GM10248 (cell line): ENCODE results near the gene CACNA1C.

Experiments
- CTCF ChIA-PET: fragments of 300-600 bp; sonication (Branson Sonifier 250); formaldehyde crosslinking; extraction: SDS; loops from one replicate; lab custom pipeline; 2021; ENCODE audit warnings: antibody characterized with exemption; lab: Yijun Ruan, JAX
- POLR2A ChIA-PET: fragments of 350-650 bp; sonication (Branson Sonifier 250); formaldehyde crosslinking; extraction: SDS; loops from one replicate; lab custom pipeline; 2020; ENCODE audit warnings: antibody characterized with exemption; lab: Yijun Ruan, JAX
- DNase-seq: peaks from one replicate; pipeline ENCODE4 v3.0.0; 2012; ENCODE audit errors: extremely low spot score
- TF ChIP-seq, protein P1 (sequence below): IDR thresholded peaks from 2 replicates; pipeline ENCODE4 v1.5.1; 2012; ENCODE audit warnings: mild to moderate bottlenecking, low read depth; ENCODE audit errors: extremely low read depth, missing control alignments, control extremely low read depth

The CACNA1C gene

DNA sequence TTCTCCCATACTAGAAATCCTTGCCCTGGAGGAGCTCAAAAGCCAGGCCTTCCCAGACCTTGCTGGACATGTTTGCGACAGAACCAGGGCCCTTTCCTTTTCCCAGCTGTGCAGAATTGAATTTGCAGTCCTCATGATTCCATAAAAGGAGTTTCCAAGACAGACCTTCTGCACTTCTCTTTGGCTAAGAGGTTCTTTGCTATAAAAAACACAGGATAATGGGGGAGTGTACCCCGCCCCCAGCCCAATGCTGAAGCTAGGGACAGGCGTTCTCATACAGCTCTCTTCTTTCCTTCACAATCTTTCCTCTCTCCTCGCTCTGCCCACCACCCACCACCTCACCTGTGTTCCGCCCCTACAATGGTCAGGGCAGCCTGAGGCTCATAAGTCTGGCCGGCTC is 569.7 kb downstream of the CACNA1C start:
- POLR2A ChIA-PET: no interaction called here
- CTCF ChIA-PET: no interaction called here
- TF ChIP-seq, protein P1, sequence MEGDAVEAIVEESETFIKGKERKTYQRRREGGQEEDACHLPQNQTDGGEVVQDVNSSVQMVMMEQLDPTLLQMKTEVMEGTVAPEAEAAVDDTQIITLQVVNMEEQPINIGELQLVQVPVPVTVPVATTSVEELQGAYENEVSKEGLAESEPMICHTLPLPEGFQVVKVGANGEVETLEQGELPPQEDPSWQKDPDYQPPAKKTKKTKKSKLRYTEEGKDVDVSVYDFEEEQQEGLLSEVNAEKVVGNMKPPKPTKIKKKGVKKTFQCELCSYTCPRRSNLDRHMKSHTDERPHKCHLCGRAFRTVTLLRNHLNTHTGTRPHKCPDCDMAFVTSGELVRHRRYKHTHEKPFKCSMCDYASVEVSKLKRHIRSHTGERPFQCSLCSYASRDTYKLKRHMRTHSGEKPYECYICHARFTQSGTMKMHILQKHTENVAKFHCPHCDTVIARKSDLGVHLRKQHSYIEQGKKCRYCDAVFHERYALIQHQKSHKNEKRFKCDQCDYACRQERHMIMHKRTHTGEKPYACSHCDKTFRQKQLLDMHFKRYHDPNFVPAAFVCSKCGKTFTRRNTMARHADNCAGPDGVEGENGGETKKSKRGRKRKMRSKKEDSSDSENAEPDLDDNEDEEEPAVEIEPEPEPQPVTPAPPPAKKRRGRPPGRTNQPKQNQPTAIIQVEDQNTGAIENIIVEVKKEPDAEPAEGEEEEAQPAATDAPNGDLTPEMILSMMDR: no peak
- no peak for DNase-seq

DNA sequence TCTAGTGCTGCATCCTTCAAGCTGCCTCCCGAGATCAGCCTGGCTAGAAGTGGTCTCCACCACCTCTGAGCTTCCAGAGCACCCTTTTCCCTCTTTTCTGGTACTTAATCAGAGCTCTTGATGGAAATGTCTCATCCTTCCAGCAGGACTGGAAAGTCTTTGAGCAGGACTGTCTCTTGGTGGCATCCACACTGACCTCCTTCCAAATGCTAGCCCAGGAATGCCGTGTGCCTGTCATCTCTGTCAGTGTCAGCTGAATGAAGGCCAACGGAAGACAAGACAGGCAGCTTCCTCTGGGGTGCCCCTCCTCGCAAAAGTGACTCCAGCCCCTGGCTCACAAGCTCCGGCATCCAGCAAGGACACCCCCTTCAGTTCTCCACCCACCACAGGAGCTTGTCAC is 570.7 kb downstream of the CACNA1C start:
- no peak for DNase-seq
- POLR2A ChIA-PET: no interaction called here
- CTCF ChIA-PET: no interaction called here
- TF ChIP-seq, protein P1: no peak

DNA sequence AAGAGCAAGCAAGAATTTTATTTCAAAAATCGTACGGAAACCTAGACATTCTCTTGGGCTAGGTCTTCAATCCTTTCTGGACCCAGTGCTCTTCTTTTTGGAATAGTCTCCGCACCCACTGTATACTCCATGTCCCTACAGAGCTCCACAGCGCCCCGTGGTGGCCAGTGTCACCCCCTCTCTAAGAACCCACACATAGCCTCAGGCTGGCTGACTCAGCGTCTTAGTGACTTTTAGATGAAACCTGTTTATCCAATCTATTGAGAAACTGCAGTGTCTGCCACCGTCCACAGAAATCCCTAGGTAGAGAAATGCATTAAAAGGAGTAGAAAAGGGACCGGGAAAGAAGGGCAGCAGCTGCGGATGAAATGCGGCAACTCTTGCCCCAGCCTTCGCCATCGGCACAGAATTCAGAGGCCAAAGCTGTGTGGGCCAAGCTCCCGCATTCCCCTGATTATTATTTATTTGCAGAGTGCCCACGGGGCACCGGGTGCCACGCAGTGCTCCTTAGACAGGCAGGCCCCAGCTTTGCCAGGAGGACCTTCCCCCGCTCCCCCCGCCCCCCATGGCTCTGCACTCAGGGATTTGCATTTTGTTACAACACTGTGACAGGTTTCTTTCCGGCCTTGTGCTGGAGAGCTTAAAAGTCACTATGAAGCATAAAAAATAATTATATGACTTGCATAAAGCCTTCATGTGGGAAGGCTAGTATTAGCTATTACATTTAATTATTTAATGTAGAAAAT is 571.9 kb downstream of the CACNA1C start:
- no peak for DNase-seq
- POLR2A ChIA-PET: no interaction called here
- CTCF ChIA-PET: no interaction called here
- TF ChIP-seq, protein P1: no peak

DNA sequence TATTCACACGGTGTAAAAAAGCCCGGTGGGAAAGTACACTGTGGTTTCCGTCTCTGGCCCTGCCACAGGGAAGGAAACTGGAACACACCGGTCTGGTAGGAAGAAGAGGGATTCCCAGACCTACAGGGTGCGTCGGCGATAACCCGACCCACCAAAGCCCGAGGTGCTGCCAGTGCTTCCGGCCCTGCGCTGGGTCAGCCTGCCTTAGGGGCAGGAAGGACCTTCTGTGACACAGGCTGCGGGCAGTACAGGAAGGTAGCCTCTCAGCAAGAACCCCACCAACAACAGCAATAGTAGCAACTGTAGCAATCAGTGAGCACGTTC is 572.5 kb downstream of the CACNA1C start:
- TF ChIP-seq, protein P1: no peak
- no peak for DNase-seq
- POLR2A ChIA-PET: no interaction called here
- CTCF ChIA-PET: no interaction called here

DNA sequence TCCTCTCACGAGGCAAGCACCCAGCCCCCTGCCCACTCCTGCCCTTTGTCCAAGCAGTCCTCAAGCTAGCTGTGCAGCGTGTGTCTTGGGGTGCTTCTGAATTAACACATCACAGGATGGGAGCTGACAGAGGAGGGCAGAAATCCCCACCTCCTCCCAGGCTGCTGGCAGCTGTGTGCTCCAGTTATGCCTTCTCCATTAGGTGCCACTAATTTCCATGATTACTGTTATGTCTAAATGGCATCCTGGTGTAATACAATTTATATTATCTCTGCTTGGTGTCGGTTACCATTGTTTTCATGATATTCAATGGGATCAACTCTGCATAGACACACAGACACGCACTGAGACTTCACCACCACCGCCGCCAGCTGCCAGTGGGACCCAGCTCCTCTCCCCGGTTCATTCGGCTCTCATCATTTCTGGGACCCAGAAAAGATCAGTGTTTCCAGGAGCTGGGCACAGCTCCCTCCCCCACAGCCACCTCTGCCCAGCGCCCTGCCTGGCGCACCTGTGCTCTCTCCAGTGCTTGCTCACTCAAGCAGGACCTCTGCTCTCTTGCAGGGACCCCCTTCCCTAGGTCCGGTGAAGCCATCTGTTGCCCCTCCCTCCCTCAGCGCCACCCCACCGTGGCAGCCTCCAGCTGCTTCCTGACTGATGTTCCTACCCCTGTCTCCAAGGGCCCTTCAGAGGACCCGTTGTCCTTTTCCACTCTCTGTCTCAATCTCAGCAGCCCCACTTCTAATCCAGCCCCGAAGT is 574.5 kb downstream of the CACNA1C start:
- no peak for DNase-seq
- POLR2A ChIA-PET: no interaction called here
- CTCF ChIA-PET: no interaction called here
- TF ChIP-seq, protein P1: no peak

DNA sequence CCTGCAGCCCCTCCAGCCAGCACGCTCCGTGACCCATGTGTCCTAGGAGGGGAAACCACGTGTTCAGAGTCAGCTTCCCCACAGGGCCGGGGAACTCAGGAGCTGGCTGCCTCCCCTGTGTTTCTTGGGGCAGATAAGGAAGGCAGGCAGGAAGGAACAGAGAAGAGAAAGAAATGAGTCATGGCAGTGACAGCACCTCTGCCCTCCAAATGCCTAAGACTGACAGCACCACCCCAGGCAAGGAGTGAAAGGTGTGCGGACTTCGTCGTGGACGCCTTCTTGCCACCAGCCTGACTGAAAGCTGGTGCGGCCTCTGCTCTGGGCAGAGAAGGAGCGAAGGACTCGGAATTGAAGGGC is 575.0 kb downstream of the CACNA1C start:
- ChIA-PET CTCF (no interaction called here), POLR2A (no interaction called here)
- TF ChIP-seq, protein P1: no peak
- DNase-seq: no peak

DNA sequence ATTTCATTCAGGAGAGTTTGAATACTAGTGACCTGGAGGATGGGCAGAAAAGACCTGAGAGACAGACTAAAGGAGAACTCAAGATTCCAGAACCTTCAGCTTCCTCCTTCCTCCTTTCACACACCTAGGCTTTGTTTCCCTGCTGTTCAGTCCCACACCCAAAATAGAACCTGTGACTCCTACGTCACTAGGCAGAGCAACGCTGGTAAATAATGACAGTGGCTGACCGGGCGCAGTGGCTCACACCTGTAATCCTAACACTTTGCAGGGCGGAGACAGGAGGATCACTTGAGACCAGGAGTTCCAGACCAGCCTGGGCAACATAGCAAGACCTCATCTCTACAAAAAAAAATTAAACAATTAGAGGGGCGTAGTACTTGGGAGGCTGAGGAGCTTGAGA is 575.6 kb downstream of the CACNA1C start:
- ChIA-PET POLR2A (no interaction called here), CTCF (no interaction called here)

More for the DNA sequence above, 575.6 kb downstream of the CACNA1C start:
- DNase-seq: no peak
- TF ChIP-seq, protein P1: no peak
